ENCODE measurements around the gene ACVR1B.

Gene ACVR1B

GRCh38 chr12:51911307-51911706 is 40.2 kb upstream of the ACVR1B start:
- Histone ChIP-seq H3K36me3 (ENCODE audit: control insufficient read depth, insufficient read depth, low read length) (no peaks in the 10 kb centered on the region), H3K27me3 (replicated peaks; ENCODE audit: control insufficient read depth, insufficient read depth, low read length) (peaks cover under 1% of the 10 kb centered on the region), H3K4me3 (replicated peaks; ENCODE audit: low read depth, low read length) (no peak overlapping the region)
- no peak for DNase-seq (ENCODE audit: extremely low read depth, insufficient read length)
- no peak for TF ChIP-seq CTCF (IDR thresholded peaks at IDR 0.05; ENCODE audit: insufficient read depth, low read length, poor library complexity, severe bottlenecking)

GRCh38 chr12:51911788-51912711 is 39.4 kb upstream of the ACVR1B start:
- no peak for TF ChIP-seq CTCF (IDR thresholded peaks at IDR 0.05; ENCODE audit: insufficient read depth, low read length, poor library complexity, severe bottlenecking)
- H3K4me3 ChIP-seq (replicated peaks; ENCODE audit: low read depth, low read length), result no peak overlapping the region
- DNase-seq (ENCODE audit: extremely low read depth, insufficient read length), result no peak
- H3K36me3 ChIP-seq (ENCODE audit: control insufficient read depth, insufficient read depth, low read length), result no peaks in the 10 kb centered on the region
- no peaks in the 10 kb centered on the region; the same call in 1 of the 2 replicates for H3K27me3 ChIP-seq (replicated peaks; ENCODE audit: control insufficient read depth, insufficient read depth, low read length)

- no peak for TF ChIP-seq CTCF (IDR thresholded peaks at IDR 0.05; ENCODE audit: insufficient read depth, low read length, poor library complexity, severe bottlenecking)
- no peak for DNase-seq (ENCODE audit: extremely low read depth, insufficient read length)
These were observed 38.1 kb upstream of the ACVR1B start for GRCh38 chr12:51913071-51914033.

GRCh38 chr12:51914034-51914923 is 37.2 kb upstream of the ACVR1B start:
- Histone ChIP-seq H3K27me3 (replicated peaks; ENCODE audit: control insufficient read depth, insufficient read depth, low read length) (no peaks in the 10 kb centered on the region; the same call in 1 of the 2 replicates), H3K4me3 (replicated peaks; ENCODE audit: low read depth, low read length) (no peak overlapping the region), H3K36me3 (ENCODE audit: control insufficient read depth, insufficient read depth, low read length) (no peaks in the 10 kb centered on the region)
- no peak for TF ChIP-seq CTCF (IDR thresholded peaks at IDR 0.05; ENCODE audit: insufficient read depth, low read length, poor library complexity, severe bottlenecking)
- no peak for DNase-seq (ENCODE audit: extremely low read depth, insufficient read length)

More at GRCh38 chr12:51913071-51914033, 38.1 kb upstream of the ACVR1B start:
- Histone ChIP-seq H3K27me3 (replicated peaks; ENCODE audit: control insufficient read depth, insufficient read depth, low read length) (no peaks in the 10 kb centered on the region; the same call in 1 of the 2 replicates), H3K4me3 (replicated peaks; ENCODE audit: low read depth, low read length) (no peak overlapping the region), H3K36me3 (ENCODE audit: control insufficient read depth, insufficient read depth, low read length) (no peaks in the 10 kb centered on the region)

Measured in GM06990 (cell line).